Left ventricle myocardium inferior (tissue), 1 donor: Measurements from ENCODE around the gene MRAP2. TPM values are rescaled to one million over a fixed set of nuclear protein-coding genes. Genes with fewer than 3 reads are reported as not detected.

Experiments used
- DNase-seq: peaks from one replicate; pipeline ENCODE4 v3.0.0-alpha.2; 2020
- H3K27ac ChIP-seq: fragments of 200-600 bp; replicated peaks from 2 replicates; pipeline ENCODE4 v1.8.0; 2021
- H3K27me3 ChIP-seq: fragments of 200-600 bp; 2 replicates; pipeline ENCODE4 v1.8.0; 2021; ENCODE audit warnings: low read depth
- H3K36me3 ChIP-seq: fragments of 200-600 bp; 2 replicates; pipeline ENCODE4 v1.8.0; 2021
- H3K4me1 ChIP-seq: fragments of 200-600 bp; 2 replicates; pipeline ENCODE4 v1.8.0; 2021
- H3K4me3 ChIP-seq: fragments of 200-600 bp; 2 replicates; pipeline ENCODE4 v1.8.0; 2021; ENCODE audit warnings: mild to moderate bottlenecking, moderate library complexity
- H3K9me3 ChIP-seq: fragments of 200-600 bp; replicated peaks from 2 replicates; pipeline ENCODE4 v1.8.0; 2021
- intact Hi-C: fragments of 100-400 bp; cut with micrococcal nuclease; formaldehyde crosslinking; loops from one replicate; pipeline ENCODE4 v1.11.0; 2022
- total RNA-seq: library from RNA; stranded (reverse); fragmentation: NEBNext Ultra II Directional; extraction: Animal tissue kit (Norgen Biotek cat#: 25700); gene quantifications from one replicate; pipeline ENCODE4 v1.2.1, GENCODE V29; 2021
- TF ChIP-seq, protein P1 (sequence below): fragments of 200-600 bp; IDR thresholded peaks from 2 replicates; pipeline ENCODE4 v1.8.0; 2021; ENCODE audit warnings: antibody characterized with exemption, mild to moderate bottlenecking, borderline replicate concordance
- donor health status: DM: no; HTN: yes; CAD: no; lungs with severe emphysema.

MRAP2 gene
- total RNA-seq, 1 donor from 2014 or later = 0.16 TPM

DNA sequence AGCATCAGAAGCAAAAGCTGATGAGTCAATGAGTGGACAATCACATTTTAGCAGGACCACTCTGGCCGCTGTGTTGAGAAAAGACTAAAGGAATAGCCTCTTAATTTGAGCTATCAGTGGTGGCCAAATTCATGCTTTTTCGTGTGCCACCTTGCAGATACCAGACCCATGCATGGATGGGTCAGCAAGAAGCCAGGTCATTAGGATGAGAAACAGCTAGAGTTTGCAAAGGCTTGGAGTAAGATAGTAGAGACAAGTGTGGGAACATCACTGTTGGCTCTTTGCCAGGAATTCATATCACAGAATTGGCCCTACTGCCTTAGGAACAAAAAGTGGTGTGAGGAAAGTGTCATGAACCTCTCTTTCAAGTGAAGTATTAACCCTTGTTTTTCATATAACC, 25.5 kb downstream of the MRAP2 start:
- intact Hi-C loops = no loop called here
- TF ChIP-seq, protein P1, sequence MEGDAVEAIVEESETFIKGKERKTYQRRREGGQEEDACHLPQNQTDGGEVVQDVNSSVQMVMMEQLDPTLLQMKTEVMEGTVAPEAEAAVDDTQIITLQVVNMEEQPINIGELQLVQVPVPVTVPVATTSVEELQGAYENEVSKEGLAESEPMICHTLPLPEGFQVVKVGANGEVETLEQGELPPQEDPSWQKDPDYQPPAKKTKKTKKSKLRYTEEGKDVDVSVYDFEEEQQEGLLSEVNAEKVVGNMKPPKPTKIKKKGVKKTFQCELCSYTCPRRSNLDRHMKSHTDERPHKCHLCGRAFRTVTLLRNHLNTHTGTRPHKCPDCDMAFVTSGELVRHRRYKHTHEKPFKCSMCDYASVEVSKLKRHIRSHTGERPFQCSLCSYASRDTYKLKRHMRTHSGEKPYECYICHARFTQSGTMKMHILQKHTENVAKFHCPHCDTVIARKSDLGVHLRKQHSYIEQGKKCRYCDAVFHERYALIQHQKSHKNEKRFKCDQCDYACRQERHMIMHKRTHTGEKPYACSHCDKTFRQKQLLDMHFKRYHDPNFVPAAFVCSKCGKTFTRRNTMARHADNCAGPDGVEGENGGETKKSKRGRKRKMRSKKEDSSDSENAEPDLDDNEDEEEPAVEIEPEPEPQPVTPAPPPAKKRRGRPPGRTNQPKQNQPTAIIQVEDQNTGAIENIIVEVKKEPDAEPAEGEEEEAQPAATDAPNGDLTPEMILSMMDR = no peak
- no peak overlapping the region for H3K27ac ChIP-seq
- DNase-seq = no peak
- H3K4me1 ChIP-seq = no peaks in the 10 kb centered on the region
- H3K4me3 ChIP-seq = no peak overlapping the region
- peaks cover 49% of the 10 kb centered on the region for H3K27me3 ChIP-seq
- no peaks in the 10 kb centered on the region for H3K9me3 ChIP-seq
- H3K36me3 ChIP-seq = no peaks in the 10 kb centered on the region

DNA sequence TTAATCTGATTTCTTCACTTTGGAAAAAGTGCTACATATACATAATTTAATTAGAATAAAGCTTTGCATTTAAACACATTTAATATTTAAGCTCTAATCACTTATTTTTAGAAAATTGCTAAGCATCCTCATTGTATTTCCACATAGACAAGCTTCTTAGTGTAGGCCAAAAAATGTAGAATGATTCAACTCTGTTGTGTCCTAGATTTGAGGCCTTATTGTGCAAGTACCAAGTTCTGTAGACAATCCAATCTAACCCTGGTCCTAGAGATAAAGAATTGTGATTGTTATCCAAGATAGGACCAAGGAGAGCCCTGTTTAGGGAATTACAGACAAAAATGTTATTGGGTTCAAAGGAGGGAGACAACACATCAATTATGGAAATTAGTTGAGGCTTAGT, 27.6 kb downstream of the MRAP2 start:
- TF ChIP-seq, protein P1 = no peak

DNA sequence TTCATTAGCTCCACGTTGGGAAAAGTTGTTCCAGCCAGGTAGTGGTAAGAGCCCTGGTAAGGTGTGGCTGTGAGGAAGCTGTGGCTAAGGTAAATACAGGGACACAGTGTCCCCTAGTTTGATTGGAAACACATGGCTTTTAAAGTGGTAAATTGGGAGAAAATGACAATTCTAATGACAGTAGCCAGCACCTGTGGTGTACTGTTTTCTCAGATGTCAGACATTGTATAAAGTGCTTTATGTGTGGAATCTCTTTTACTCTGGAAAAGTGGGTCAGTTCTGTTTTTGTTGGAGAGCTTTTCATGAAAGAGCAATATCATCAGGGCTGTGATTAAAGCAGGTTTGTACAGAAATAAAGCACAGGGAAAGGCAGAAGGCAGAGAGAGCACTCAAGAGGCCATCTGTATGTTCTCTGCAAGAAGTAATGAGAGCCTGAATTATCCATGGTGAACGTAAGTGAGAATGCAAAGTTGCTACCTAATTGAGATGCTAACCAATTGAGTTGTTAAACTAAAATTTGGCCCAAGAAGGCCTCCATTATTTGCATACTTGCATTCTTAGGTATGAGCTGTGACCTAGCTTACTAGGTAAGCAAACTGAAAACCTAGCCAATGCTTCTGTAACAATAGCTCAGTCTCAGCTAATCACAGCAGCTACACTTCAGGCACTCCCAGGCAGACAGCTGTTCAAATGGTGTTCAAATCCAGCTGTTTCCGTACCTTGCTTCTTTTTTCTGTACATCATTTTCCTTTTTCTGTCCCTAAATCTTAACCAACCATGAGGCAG, 28.2 kb downstream of the MRAP2 start:
- DNase-seq = no peak
- TF ChIP-seq, protein P1 = no peak
- Histone ChIP-seq H3K27ac (no peak overlapping the region), H3K9me3 (no peaks in the 10 kb centered on the region), H3K4me1 (no peaks in the 10 kb centered on the region), H3K36me3 (no peaks in the 10 kb centered on the region), H3K4me3 (no peak overlapping the region), H3K27me3 (peaks cover 31% of the 10 kb centered on the region)
- intact Hi-C loops = no loop called here

More for the DNA sequence above, 27.6 kb downstream of the MRAP2 start:
- no peaks in the 10 kb centered on the region for H3K4me1 ChIP-seq
- H3K27ac ChIP-seq = no peak overlapping the region
- no peak overlapping the region for H3K4me3 ChIP-seq
- DNase-seq = no peak
- H3K27me3 ChIP-seq = peaks cover 36% of the 10 kb centered on the region
- H3K9me3 ChIP-seq = no peaks in the 10 kb centered on the region
- H3K36me3 ChIP-seq = no peaks in the 10 kb centered on the region
- intact Hi-C loops = no loop called here

DNA sequence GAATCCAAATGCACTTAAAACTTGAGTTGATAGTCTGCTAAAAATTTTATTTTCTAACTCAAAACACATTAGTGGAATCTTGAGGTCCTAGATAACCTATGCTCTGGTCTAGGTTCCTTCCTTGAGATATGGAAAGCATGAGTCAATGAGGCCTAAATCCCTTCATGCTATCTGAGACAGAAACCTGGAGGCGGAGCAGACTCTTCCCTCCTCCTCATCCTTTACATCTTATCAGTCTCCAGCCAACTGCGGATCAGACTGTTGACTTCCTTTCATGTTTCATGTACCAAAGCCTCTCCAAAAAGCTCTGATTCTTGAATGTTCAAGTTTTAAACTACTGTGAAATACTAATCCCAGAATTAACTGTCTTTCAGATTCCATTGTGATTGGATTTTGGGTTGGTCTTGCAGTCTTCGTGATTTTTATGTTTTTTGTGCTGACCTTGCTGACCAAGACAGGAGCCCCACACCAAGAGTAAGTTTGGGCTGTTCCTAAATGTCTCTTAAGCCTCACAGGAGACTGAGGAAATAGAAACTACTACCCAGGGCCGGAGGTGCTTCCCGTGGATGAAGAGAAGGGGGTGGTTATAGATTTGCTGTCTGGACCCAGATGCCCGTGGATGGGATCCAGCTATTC, 29.1 kb downstream of the MRAP2 start:
- peaks cover 22% of the 10 kb centered on the region for H3K27me3 ChIP-seq
- H3K4me3 ChIP-seq = no peak overlapping the region
- DNase-seq = no peak
- TF ChIP-seq, protein P1 = no peak
- no peak overlapping the region for H3K27ac ChIP-seq
- intact Hi-C loops = no loop called here
- no peaks in the 10 kb centered on the region for H3K36me3 ChIP-seq
- H3K9me3 ChIP-seq = no peaks in the 10 kb centered on the region
- no peaks in the 10 kb centered on the region for H3K4me1 ChIP-seq

DNA sequence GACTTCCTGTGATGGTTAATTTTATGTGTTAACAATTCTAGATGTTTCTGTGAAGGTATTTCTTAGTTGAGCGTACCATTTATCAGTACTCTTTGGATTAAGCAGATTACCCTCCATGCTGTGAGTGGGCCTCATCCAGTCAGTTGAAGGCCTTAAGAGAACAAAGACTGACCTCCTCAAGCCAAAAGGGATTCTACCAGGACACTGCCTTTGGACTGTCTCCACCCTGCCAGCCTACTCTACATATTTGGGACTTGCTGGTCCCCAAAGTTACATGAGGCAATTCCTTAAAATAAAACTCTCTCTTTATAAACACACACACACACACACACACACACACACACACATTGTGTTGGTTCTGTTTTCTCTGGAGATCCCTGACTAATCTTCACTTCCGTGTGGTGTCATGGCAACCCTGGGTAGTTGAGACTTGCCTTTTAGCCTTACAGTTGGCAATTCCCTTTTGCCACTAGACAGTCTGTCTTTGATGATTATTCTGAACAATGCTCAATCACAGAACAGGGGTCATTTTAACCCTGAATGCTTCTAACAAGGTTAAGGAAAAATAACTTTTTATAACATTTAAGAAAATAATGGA, 32.2 kb downstream of the MRAP2 start:
- Histone ChIP-seq H3K36me3 (no peaks in the 10 kb centered on the region), H3K27me3 (peaks cover 4% of the 10 kb centered on the region), H3K4me1 (no peaks in the 10 kb centered on the region), H3K4me3 (no peak overlapping the region), H3K27ac (no peak overlapping the region), H3K9me3 (peaks cover 8% of the 10 kb centered on the region)
- TF ChIP-seq, protein P1 = no peak
- no peak for DNase-seq
- intact Hi-C loops = no loop called here
